Activated T-cell treated with anti-CD3 and anti-CD28 coated beads, Interleukin-2, amount 50 U/mL, for 72 hours (primary cell): ENCODE data around the gene PLCB3. TPM values are rescaled to one million over a fixed set of nuclear protein-coding genes. Genes with fewer than 3 reads are reported as not detected.

ENCODE experiments used
- ATAC-seq, 2 donors: fragments of 150-1000 bp; cut with Tn5 transposase; replicated peaks in 1 of 2; 2 replicates each; pipeline ENCODE4 v1.10.0; 2021; ENCODE audit warnings: moderate library complexity in 2 of 2, mild to moderate bottlenecking in 1 of 2
- DNase-seq, 2 donors: peaks; one replicate each; pipeline ENCODE4 v3.0.0; 2021 to 2022; ENCODE audit warnings: mixed read lengths in 1 of 2
- H3K27ac Mint-ChIP-seq: one replicate; pipeline ENCODE4 v1.8.0; 2022; ENCODE audit warnings: mild to moderate bottlenecking, moderate library complexity, mixed read lengths
- H3K27me3 Mint-ChIP-seq: one replicate; pipeline ENCODE4 v1.8.0; 2022; ENCODE audit warnings: low read depth, mixed read lengths
- H3K36me3 Mint-ChIP-seq, 2 donors: one replicate each; pipeline ENCODE4 v1.8.0; 2022; ENCODE audit warnings: mixed read lengths in 2 of 2, mild to moderate bottlenecking in 1 of 2; ENCODE audit not compliant: insufficient read depth in 2 of 2
- H3K4me1 Mint-ChIP-seq: one replicate; pipeline ENCODE4 v1.8.0; 2022; ENCODE audit warnings: low read depth, mixed read lengths
- H3K4me3 Mint-ChIP-seq, 2 donors: one replicate each; pipeline ENCODE4 v1.8.0; 2022; ENCODE audit warnings: mild to moderate bottlenecking in 2 of 2, mixed read lengths in 2 of 2, moderate library complexity in 2 of 2
- H3K9me3 Mint-ChIP-seq, 2 donors: one replicate each; pipeline ENCODE4 v1.8.0; 2022; ENCODE audit warnings: mixed read lengths in 2 of 2
- total RNA-seq, 2 donors: library from RNA; stranded (reverse); gene quantifications; one replicate each; pipeline ENCODE4 v1.2.3, GENCODE V29; 2022

PLCB3 gene
- total RNA-seq, 2 donors from 2014 or later, result 9.1 to 10.5 TPM

GRCh38 chr11:64287676-64288352 is 36.5 kb downstream of the PLCB3 start:
- no peak for DNase-seq
- Mint-ChIP-seq H3K9me3 (no peaks in the 10 kb centered on the region), H3K36me3 (peaks cover 4 to 5% of the 10 kb centered on the region in 2 donors), H3K4me1 (peaks cover 18% of the 10 kb centered on the region), H3K4me3 (no peak overlapping the region), H3K27ac (no peak overlapping the region), H3K27me3 (peaks cover 10% of the 10 kb centered on the region)
- ATAC-seq, result no peak

GRCh38 chr11:64288353-64288750 is 37.0 kb downstream of the PLCB3 start:
- Mint-ChIP-seq H3K27ac (no peak overlapping the region), H3K27me3 (peaks cover 16% of the 10 kb centered on the region), H3K36me3 (peaks cover 4 to 5% of the 10 kb centered on the region in 2 donors), H3K9me3 (no peaks in the 10 kb centered on the region), H3K4me1 (peaks cover 12% of the 10 kb centered on the region), H3K4me3 (no peak overlapping the region)
- DNase-seq (no peak), ATAC-seq (no peak)

- no peaks in the 10 kb centered on the region for H3K9me3 Mint-ChIP-seq
- ATAC-seq (no peak), DNase-seq (no peak)
- peaks cover 23% of the 10 kb centered on the region for H3K27me3 Mint-ChIP-seq
- peaks cover 4 to 5% of the 10 kb centered on the region in 2 donors for H3K36me3 Mint-ChIP-seq
- H3K27ac Mint-ChIP-seq, result no peak overlapping the region
- no peak overlapping the region for H3K4me3 Mint-ChIP-seq
- peaks cover 10% of the 10 kb centered on the region for H3K4me1 Mint-ChIP-seq
Measured at GRCh38 chr11:64289002-64289564, 37.8 kb downstream of the PLCB3 start.

GRCh38 chr11:64290352-64291261 is 39.3 kb downstream of the PLCB3 start:
- DNase-seq, result no peak
- Mint-ChIP-seq H3K27me3 (peaks cover 38% of the 10 kb centered on the region), H3K4me1 (peaks cover 10% of the 10 kb centered on the region)

GRCh38 chr11:64291262-64291751 is 40.0 kb downstream of the PLCB3 start, which contains the start of gene KCNK4:
KCNK4 (plus strand) TSS chr11:64291302; CDS start chr11:64293019, 1,717 bp downstream.
- H3K4me3 Mint-ChIP-seq, result peak within 1 kb of the TSS; percentile 73 to 79
- H3K36me3 Mint-ChIP-seq, result peaks cover 4 to 5% of the 10 kb centered on the region in 2 donors
- peaks cover 45% of the 10 kb centered on the region for H3K27me3 Mint-ChIP-seq
- peak in 1 of 2 donors; percentile 5 for ATAC-seq
- peak within 1 kb of the TSS; percentile 43 for H3K27ac Mint-ChIP-seq
- no peak for DNase-seq
- no peaks in the 10 kb centered on the region for H3K9me3 Mint-ChIP-seq
- H3K4me1 Mint-ChIP-seq, result peaks cover 8% of the 10 kb centered on the region

More at GRCh38 chr11:64290352-64291261, 39.3 kb downstream of the PLCB3 start:
- peak overlapping the region; percentile 73 to 79 for H3K4me3 Mint-ChIP-seq
- H3K9me3 Mint-ChIP-seq, result no peaks in the 10 kb centered on the region
- peaks cover 4 to 5% of the 10 kb centered on the region in 2 donors for H3K36me3 Mint-ChIP-seq
- ATAC-seq, result no peak
- peak overlapping the region; percentile 43 for H3K27ac Mint-ChIP-seq

DNA sequence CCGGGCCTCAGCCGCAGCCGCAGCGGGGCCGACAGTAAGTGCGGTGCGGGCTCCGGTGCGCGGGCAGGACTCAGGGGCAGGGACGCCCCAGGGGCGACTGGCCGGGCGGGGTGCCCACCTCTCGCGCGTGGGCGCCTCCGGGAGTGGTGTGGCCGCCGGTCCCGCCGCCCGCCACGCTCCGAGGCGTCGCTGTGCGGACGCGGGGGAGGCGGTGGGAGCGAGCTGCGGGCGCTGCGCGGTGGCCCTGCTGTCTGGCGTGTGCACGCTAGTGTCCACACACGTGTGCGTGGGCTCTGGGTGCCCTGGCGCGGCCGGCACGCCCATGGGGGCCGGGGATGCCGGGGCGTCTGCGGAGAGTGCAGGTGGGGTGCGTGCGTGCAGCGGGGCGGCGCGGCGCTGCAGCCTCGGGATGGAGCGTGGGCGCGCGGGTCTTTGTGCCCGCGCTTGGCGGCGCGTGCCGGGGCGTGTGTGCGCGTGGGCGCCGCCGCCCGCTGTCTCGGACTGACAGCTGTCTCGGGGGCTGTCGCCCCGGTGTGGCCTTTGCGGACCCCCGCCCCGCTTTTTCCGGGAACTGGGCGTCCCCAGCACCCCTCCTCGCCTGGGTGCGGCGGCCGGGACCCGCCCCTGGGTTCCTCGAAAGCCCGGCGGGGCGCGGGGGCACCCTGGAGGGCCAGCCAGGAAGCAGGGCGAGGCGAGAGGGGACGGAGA is 40.6 kb downstream of the PLCB3 start:
- peak; percentile 51 to 56 for ATAC-seq
- peaks cover 4 to 5% of the 10 kb centered on the region in 2 donors for H3K36me3 Mint-ChIP-seq
- DNase-seq, result no peak
- no peak overlapping the region for H3K27ac Mint-ChIP-seq
- H3K27me3 Mint-ChIP-seq, result peaks cover 51% of the 10 kb centered on the region
- H3K4me1 Mint-ChIP-seq, result peaks cover 2% of the 10 kb centered on the region
- peak overlapping the region; percentile 75 to 76 for H3K4me3 Mint-ChIP-seq
- H3K9me3 Mint-ChIP-seq, result no peaks in the 10 kb centered on the region

DNA sequence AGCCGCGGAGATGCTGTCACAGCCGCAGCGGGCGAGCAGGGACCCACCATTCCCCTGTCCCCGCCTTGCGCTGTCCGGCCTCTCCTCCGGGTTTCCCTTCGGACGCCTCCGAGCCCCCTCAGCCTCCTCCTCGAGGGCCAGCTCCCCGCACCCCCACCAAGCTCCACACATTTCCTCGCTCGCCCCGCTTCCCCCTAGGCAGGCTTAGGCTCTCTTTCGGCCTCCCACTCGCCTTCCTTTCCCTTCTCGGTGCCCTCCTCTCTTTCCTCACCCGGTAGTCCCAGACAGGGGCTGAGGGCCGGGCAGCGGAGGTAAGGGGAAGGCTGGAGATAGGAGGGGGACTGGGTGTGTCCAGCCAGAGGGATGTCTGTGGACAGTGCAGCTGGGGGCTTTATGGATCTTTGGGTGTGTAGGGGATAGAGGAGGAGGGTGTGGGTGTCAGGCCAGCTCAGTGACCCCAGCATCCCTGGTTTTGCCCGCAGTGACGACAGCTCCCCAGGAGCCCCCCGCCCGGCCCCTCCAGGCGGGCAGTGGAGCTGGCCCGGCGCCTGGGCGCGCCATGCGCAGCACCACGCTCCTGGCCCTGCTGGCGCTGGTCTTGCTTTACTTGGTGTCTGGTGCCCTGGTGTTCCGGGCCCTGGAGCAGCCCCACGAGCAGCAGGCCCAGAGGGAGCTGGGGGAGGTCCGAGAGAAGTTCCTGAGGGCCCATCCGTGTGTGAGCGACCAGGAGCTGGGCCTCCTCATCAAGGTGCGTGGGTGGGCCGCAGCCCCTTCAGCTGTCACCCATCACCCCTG is 41.3 kb downstream of the PLCB3 start:
- Mint-ChIP-seq H3K9me3 (no peaks in the 10 kb centered on the region), H3K27ac (peak overlapping the region; percentile 50), H3K4me1 (no peaks in the 10 kb centered on the region), H3K4me3 (peak overlapping the region; percentile 75 to 76), H3K36me3 (peaks cover 4 to 5% of the 10 kb centered on the region in 2 donors), H3K27me3 (peaks cover 59% of the 10 kb centered on the region)
- ATAC-seq (peak in 1 of 2 donors; percentile 8), DNase-seq (no peak)

GRCh38 chr11:64294774-64295173 is 43.4 kb downstream of the PLCB3 start:
- Mint-ChIP-seq H3K4me3 (no peak overlapping the region), H3K9me3 (no peaks in the 10 kb centered on the region), H3K36me3 (peaks cover 2 to 5% of the 10 kb centered on the region in 2 donors), H3K27me3 (peaks cover 77% of the 10 kb centered on the region), H3K27ac (no peak overlapping the region), H3K4me1 (peaks cover 3% of the 10 kb centered on the region)
- ATAC-seq (no peak), DNase-seq (no peak)

- H3K9me3 Mint-ChIP-seq, result no peaks in the 10 kb centered on the region
- peaks cover 79% of the 10 kb centered on the region for H3K27me3 Mint-ChIP-seq
- no peak for DNase-seq
- peaks cover under 1 to 2% of the 10 kb centered on the region in 2 donors for H3K36me3 Mint-ChIP-seq
- H3K4me1 Mint-ChIP-seq, result peaks cover 11% of the 10 kb centered on the region
- no peak overlapping the region for H3K4me3 Mint-ChIP-seq
- no peak overlapping the region for H3K27ac Mint-ChIP-seq
- no peak for ATAC-seq
Measured at GRCh38 chr11:64295760-64296159, 44.4 kb downstream of the PLCB3 start.

DNA sequence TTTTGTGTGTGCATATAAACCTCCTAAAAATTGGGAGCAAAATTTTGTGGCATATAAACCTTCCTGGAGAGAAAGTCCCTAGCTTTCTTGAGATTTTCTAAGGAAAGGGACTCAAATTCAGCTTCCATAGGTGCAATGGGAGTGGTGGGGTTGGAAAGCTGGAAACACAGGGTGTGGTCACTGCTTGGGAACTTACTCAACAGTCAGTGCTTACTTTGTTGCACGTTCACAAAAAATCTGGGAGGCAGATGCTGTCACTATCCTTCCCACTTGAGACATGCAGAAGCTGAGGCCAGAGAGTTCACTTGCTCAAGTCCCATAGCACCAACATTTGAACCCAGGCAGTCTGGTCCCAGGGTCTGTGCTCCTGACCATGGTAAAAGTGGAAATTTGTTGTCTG is 44.9 kb downstream of the PLCB3 start:
- no peak overlapping the region for H3K4me3 Mint-ChIP-seq
- ATAC-seq (no peak), DNase-seq (no peak)
- H3K27ac Mint-ChIP-seq, result no peak overlapping the region
- H3K9me3 Mint-ChIP-seq, result no peaks in the 10 kb centered on the region
- H3K27me3 Mint-ChIP-seq, result peaks cover 81% of the 10 kb centered on the region
- no peaks in the 10 kb centered on the region for H3K36me3 Mint-ChIP-seq
- H3K4me1 Mint-ChIP-seq, result peaks cover 14% of the 10 kb centered on the region

- ATAC-seq, result no peak
- H3K4me1 Mint-ChIP-seq, result peaks cover 14% of the 10 kb centered on the region
- no peak overlapping the region for H3K27ac Mint-ChIP-seq
- no peak overlapping the region for H3K4me3 Mint-ChIP-seq
- no peaks in the 10 kb centered on the region for H3K36me3 Mint-ChIP-seq
- DNase-seq, result no peak
- H3K27me3 Mint-ChIP-seq, result peaks cover 89% of the 10 kb centered on the region
- no peaks in the 10 kb centered on the region for H3K9me3 Mint-ChIP-seq
Measured at GRCh38 chr11:64296830-64297698, 45.7 kb downstream of the PLCB3 start.
